ENCODE data around the gene MAP10.

DNA sequence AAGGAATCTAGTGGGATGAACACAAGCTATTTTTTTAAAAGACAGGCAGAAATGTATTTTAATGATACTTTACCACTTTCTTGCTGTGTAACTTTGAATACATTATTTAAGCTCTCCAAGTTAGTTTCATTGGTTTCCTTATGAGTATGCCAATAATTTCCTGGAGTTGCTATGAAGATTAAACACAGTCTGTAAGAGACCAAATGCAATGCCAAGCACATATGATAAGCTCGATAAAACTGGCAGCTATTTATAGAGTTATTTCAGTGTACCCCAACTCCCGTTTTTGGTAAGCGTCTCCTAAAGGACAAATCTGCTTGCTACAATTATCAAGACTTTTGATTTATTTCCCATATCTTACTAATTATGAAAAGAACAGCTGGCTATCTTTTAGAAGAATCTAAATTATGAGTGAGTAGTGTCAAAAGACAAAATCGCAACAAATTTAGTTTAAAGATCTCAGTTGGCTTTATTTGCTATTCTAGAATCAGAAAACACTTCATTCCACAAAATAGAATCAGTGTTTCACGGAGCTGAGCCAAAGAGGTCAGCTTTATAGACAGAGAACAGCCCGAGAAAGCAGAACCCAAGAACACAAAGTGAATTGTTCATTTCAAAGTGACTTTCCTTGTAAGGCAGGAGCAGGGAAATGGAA, 7.2 kb upstream of the MAP10 start:
- no peak for TF ChIP-seq REST (IDR thresholded peaks at IDR 0.05; ENCODE audit: insufficient read depth in 1 of 2, low read depth in 2 of 2, low read length in 1 of 2)
- TF ChIP-seq, protein P1, sequence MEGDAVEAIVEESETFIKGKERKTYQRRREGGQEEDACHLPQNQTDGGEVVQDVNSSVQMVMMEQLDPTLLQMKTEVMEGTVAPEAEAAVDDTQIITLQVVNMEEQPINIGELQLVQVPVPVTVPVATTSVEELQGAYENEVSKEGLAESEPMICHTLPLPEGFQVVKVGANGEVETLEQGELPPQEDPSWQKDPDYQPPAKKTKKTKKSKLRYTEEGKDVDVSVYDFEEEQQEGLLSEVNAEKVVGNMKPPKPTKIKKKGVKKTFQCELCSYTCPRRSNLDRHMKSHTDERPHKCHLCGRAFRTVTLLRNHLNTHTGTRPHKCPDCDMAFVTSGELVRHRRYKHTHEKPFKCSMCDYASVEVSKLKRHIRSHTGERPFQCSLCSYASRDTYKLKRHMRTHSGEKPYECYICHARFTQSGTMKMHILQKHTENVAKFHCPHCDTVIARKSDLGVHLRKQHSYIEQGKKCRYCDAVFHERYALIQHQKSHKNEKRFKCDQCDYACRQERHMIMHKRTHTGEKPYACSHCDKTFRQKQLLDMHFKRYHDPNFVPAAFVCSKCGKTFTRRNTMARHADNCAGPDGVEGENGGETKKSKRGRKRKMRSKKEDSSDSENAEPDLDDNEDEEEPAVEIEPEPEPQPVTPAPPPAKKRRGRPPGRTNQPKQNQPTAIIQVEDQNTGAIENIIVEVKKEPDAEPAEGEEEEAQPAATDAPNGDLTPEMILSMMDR (IDR thresholded peaks at IDR 0.05): no peak
- no peak for TF ChIP-seq POLR2AphosphoS5 (IDR thresholded peaks at IDR 0.05; ENCODE audit: low read depth, low read length)
- no peak for TF ChIP-seq SIN3A (IDR thresholded peaks at IDR 0.05; ENCODE audit: borderline replicate concordance, insufficient read depth, low read depth, low read length)
- no peak for TF ChIP-seq TCF7L2 (IDR thresholded peaks at IDR 0.05; ENCODE audit: low read depth, low read length)

All from Panc1 (cell line).